HG02885 (cell line): ENCODE data around the gene OBSL1.

ENCODE experiments used
- ATAC-seq: cut with Tn5 transposase; IDR thresholded peaks from one replicate; pipeline ENCODE4 v1.9.1; 2021; ENCODE audit warnings: mild to moderate bottlenecking; ENCODE audit not compliant: unreplicated experiment, poor library complexity

Gene OBSL1

DNA sequence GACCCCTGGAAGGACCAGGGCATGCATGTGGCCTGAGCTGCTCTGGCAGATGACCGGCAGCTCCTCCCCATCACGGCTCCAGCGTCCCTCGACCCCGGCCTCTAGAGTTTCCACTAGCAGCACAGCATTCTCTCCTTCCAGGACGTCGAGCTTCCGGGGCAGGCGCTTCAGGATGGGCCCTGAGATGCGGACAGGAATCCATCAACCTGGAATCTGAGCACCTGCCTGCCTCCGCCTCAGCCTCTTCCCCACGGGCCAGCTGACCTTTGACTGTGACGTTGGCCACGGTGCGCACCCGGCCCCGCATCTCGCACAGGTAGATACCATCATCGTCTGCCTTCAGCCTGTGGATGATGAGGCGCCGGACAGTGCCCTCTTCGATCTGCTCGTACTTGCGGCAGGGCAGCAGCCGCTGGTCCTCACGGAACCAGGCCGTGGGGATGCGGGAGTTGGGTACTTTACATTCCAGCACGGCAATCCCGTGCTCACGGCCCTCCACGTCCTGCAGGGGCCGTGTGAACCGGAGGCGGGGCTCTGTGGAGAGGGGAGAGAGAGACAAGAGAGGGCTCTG, 3.5 kb downstream of the OBSL1 start:
- ATAC-seq, result no peak

DNA sequence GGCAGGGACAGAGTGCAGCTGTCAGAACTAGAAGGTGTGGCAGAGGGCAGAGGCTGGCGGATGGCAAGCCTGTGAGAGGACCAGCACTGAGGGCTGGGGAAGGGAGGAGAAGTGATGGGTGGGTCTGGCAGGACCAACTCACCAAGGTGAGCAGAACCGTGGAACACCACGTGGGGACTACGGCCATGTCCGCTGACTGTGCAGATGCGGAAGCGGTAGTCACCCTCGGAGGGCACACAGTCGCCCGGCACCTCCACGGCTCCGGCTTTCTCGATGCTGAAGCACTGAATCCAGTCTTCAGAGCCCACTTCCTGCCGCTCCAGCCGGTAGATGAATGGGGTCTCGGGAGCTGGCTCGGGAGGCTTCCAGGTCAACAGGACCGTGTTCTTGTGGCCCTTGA, 4.2 kb downstream of the OBSL1 start:
- ATAC-seq, result no peak

DNA sequence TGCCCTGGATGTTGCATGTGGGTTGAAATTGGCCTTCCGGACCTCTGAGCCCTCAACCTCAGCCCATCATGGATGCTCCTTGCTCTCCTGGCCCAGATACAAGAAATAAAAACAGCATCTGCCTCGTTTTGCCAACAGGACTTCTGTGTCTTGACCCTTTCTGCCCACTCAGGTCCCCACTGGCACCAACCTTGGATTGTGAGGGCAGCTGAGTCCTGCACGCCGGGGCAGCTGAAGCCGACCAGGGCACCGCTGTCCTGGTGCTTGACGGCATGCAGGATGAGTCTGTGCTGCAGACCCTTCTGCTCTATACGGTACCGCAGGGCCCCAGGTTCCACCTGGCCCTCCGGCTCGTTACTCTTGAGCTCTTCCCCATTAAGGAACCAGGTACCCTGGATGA, 4.7 kb downstream of the OBSL1 start:
- ATAC-seq, result no peak

DNA sequence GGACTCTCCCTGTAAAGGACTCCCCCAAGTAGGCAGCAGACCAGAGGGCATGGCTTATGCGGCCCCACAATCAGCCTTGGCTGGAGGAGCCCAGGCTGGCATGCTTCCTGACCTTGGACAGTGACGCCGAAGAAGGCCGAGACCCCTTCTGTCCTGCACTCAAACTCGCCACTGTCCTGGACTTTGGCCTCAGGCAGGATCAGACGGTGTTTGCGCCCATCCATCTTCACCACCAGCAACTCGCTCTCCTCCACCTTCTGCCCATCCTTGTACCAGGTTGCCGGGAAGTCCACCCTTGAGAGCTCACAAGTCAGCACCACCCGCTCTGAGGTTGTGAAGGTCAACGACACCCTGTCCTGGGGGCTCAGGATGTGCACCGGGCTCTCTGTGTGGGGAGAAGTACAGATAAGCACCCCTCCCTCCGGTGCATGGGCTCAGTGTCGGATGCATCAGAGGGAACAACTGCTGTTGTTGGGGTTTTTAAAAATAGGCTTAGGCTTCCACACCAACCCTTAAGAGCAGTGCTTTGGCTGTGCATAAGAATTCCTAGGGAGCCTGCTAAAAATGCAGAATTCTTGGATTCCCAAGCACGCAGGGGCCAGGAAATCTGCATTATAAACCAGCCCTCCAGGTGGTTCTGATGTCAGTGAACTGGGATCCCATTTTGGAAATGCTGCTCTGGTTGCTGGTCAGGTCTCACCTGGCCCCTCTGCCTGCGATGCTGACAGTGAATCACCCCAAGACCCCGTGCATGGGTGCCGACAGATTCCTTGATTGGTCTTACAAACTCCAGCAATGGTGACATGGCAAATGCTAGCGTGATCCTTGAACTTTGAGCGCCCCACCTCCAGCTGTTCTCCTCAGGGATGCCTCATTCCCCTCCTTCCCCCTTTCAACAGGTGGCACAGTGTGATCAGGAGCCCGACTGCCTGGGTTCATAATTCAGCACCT, 5.9 kb downstream of the OBSL1 start:
- no peak for ATAC-seq

DNA sequence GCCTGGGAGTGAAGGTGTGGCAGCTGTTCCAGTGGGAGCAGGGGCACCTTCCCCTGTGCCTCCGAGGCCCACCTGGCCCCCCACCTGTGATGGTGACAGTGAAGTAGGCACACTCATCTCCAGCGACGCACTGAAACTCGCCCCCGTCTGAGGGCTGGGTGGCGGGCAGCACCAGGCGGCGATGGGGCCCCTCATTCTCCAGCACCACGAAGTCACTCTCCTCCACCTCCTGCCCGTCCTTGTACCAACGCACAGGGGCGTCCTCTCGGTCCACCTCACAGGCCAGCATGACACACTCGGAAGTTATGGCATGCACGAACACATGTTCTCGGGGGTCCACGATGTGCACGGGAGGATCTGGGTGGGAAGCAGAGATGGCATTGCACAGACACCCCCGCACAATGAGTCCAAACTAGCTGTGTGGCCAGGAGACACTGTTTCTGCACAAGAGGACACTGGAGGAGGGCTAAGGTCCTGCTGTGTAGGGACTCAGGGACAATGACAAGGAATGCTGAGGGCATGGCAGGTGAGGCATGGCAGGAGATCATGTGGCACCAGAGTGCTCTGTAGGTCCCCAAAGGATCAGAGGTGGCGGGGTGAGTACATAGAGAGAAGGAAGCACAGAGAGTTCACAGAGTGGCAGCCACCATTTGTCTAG, 7.9 kb downstream of the OBSL1 start:
- ATAC-seq, result no peak

DNA sequence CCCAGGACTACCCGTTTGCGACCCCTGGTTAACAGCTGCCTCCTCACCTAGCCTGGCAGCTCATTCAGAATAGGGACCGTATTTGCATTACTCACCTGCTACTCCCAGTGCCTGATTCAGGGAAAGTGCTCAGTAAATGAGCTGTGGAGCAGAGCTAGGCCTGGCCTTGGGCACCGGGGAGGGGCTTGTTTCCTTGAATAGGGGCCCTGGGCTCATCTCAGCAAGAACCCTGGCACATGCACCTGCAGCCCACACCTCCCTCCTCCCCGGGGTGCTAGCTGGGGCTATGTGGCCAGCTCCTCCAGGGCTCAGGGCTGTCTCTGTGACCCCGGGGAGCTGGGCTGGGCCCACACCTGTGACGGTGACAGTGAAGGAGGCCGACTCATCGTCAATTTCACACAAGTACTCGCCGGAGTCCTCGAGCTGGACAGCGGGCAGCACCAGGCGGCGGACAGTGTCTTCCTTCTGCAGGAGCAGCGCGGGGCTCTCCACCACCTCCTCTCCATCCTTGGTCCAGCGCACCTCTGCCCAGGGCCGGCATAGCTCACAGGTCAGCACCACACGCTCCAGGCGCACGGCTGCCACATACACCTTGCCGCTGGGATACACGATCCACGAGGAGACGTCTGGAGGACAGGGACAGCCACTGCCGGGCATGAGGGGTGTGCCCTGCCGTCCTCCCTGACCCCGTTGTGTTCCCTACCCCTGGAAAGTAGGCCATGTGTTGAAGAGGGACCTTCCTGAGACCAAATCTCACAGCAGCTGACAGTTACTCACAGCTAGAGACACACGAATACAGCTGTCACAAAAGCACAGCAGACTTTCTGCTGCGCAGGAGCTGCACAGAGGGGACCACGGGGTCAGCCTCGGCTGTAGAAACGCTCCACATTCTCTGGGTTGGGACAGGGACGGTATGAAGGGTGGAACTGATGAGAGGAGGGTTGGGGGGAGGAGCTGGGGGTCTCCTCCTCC, 9.0 kb downstream of the OBSL1 start:
- ATAC-seq, result no peak

DNA sequence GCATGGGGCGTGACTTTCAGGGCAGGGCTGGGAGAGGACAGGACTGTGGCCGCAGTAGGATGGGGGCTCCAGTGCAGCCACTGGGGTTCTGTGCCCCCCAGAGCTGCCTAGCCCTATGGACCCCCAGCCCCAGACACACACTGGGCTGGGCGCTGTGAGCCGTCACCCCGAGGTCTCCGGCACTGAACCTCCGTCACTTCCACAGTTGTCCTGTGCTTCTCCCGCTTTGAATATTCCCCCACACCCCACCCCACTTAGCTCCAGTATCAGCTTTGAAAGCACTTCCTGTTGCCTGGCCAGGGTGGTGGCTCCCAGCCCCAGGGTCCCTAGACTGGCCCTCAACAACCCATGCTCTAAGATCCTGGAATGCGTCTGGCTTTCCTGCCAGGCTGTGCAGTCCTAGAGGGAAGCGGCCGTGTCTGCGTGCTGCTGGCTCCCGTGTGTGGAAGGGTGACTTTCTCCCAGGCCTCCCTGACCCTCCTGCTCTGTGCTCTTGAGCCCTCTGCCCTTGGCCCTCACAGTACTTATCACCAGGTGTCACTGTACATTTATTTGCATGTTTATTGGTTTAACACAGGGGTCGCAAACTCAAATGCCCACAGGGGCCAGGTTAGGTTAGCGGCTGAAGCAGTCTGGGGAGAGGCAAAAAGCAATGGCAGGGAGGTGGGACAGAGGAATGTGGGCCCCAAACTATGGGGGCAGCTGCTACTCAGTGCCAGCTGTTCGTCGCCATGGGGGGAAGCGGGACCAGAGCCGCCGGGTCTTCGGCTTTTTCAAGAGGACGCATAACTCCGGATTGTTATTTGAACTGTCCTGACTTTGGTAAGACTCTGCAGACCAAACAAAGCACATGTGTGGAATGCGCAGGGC, 9.9 kb downstream of the OBSL1 start:
- no peak for ATAC-seq

DNA sequence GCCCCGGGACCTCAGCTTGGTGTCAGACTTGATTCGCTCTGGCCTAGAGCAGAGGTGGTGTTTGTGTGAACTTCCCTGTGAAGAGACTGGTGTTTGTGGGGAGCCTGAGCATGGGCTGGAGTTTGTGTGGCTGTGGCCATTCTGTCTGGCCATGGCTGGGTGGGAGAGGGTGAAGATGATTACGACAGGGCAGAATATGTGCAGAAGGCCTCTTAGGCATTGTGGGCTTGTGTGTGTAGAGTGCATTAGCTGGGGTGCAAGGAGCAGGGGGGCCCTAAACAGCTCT, 10.5 kb downstream of the OBSL1 start:
- no peak for ATAC-seq

DNA sequence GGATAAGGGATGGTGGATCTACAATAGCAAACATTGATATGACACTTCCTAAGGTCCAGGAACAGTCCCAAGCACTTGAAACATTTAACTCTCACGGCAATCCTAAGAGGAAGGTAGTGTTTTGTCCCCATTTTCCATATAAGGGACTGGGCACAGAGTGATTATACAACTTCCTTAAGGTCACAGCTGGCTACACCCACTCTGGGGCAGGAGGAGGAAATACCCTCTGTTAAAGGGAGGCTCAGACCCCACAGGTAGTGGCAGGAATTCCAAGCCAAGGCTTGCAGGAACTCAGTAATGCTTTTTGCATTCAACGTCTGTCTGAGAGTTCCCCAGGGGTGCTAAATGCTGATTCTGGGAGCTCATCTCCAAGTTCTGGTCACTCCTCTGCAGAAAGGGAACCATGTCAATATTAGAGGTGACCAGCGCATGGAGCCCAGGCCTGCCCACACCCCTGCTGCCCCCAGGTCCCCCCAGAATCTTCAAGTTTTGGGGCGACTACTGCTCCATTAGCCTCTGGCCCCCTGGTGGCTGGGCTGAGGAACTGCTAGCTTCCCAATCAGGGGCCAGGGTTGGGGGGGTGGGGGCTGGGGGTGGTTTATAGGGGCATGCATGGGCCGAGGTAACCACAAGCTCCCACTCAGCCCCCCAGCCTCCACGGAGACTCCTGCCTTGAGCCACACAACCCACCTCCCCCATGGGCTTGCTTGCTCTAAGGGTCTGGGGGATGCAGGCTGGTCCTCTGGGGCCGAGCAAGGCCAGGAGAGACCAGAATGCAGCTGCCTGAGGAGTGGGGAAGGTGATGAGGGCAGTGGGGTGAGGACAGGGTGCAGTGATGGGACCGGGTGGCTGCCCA, 11.1 kb downstream of the OBSL1 start:
- no peak for ATAC-seq

DNA sequence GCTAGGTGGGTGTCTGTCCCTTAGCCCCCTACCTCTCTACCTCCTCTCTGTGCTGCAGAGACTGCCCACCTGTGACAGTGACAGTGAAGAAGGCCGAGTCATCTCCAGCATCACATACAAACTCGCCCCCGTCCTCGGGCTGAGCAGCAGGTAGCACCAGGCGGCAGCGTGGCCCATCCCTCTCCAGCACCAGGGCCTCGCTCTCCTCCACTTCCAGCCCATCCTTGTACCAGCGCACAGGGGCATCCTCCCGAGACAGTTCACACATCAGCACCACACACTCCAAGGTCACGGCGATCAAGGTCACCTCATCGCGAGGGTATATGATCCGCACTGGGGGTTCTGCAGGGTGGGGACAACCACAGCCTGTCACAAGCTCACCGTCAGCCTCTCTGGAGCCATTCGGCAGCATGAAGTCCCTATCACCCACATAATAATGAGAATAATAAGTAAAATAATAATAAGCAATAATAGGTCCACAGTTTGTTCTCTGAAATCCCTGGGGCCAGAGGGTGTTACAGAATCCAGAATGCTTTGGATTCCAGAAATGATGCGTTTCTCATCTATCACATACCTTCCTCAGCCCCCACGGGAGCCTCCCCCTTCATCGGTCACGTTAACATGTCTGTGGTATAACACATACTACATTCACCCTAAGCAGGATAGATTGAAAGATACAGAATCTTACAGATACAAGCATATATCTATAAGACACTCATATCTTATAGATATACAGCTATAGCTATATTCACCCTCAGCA, 12.0 kb downstream of the OBSL1 start:
- no peak for ATAC-seq

DNA sequence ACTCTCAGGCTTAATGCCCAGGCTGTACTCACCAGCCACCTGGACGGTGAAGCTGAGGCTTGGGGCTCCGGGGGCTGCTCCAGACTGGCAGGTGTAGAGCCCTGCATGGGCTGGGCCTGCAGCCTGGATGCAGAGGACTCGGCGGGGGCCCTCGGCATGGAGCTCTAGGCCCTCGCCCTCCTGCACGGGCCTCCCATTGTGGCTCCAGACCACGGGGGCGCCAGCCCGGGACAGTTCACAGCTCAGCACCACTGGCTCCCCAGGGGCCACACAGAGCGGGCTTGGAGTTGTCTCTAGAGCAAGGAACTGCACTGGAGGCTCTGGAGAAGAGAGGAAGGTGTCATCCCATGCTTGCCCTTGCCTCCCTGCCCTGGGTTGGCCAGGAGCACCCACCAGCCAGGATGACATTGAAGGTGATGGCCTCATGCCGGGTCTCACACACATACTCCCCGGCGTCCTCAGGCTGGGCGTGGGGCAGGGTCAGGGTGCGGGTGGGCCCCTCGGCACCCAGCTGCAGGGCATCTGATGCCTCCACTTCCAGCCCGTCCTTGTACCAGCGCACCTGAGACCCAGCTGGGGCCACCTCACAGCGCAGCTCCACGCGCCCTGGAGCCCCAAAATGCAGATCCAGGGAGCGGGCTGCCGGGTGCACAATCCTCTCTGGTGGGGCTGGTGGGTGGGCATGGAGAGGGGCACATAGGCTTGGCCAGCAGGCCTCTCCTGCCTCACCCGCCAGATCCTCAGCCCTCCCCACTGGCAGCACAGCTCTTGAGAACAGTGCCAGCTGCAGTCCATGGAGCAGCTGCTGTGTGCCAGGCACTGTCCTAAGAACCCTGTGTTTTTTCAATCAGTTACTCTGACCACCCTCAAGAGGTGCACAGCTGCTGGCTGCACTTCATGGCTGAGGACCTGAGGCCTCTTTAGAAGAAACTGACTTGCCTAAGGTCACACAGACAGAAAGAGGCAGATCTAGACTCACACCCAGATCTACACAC, 13.3 kb downstream of the OBSL1 start:
- no peak for ATAC-seq

DNA sequence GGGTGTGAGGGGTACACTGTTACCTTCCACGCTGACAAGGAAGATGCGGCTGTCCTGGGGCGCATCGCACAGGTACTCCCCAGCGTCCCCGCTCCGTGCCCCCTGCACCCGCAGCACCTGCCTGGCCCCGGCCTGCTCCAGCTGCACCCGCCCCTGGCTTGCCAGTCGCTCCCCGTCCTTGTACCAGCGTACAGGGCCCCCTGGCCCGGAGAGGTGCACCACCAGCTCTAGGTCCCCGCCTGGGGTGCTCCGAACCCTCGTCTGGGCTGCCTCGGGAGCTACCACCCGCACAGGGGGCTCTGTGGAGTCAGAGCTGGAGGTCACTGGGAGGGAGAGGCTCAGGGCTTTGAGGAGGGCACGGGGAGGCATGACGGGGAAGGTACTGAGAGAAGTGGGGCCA, 14.0 kb downstream of the OBSL1 start:
- ATAC-seq, result no peak

DNA sequence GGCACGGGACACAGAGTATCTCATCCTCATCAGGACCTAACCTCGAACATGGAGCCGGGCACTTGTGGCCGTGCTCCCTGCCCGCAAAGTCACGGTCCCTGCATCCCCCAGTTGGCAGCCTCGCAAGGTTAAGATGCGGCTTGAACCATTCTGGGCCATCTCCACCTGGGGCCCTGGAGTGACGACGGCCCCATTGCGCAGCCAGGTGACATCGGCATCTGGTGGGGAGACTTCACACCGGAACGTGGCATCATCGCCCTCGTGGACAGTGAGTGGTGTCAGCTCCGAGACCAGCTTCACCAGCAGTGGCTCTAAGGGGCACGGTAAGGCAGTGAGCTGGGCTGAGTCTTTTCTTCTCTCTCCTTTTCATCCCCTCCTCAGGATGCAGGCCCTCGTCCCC, 14.9 kb downstream of the OBSL1 start:
- ATAC-seq, result no peak

DNA sequence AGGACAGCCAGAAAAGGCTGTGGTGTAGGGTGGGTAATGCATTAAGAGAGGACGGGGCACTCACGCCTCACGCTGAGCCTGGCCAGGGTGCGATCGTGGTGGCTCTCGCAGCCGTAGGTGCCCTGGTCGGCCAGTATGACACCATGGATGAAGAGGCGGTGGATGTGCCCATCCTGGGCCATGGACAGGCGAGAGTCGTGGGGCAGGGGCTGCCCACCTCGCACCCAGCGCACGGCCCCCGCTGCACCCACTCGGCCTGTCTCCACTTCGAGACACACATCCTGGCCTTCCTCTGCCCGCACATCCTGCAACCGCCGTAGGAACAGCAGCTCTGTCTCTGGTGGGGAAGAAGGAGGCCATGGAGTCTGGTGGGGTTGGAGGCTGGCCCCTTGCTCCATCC, 15.4 kb downstream of the OBSL1 start:
- ATAC-seq, result no peak

DNA sequence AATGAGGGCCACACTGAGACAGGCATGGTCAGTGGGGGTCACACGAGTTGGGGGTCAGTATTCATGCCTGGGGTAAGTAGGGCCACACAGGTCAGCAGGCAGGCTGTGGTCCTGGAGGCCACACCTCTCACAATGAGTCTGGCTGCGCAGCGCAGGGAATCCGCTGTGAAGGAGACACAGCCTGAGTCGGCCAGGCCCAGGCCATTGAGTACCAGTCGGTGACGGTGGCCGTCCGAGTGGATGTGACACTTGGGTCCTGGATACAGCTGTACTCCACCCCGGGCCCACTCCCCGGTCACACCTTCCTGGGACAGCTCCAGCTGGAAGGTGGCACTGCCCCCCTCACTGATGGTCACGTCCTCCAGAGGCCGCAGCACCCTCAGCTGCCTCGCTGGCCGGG, 17.0 kb downstream of the OBSL1 start:
- ATAC-seq, result no peak

DNA sequence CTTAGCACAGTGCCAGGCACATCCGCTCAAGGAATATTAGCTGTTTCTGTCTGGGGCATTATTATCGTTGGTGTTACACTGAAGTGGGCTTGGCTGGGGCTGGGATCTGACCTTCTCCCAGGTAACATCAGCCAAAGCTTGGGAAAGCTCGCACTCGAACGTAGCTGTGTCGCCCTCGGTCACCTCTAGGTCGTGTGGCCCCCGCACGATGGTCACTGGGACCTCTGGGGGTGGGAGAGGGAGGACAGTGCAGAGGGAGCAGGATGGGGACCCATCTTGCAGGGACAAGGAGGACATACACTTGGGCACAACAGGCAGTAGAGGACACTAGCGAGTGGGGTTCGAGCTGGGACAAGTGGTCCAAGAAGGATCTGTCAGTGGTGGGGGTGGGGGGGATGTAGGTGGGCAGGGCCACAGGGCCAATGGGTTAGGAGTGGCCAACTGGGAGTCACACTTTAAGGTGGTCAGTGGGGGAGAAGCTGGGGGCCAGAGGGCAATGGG, 17.8 kb downstream of the OBSL1 start:
- ATAC-seq, result no peak

DNA sequence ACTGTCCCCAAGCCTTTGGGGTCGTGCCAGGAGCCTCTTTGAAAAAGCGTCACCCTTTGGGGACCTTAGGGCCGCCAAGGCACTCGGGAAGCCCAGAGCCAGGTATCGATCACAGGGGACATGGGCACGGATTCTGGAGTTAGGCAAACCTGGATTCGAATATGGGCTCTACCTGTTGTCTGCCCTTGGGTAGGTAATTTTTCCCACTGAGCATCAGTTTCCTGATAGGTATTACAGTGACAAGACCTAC, 18.2 kb downstream of the OBSL1 start:
- ATAC-seq, result no peak
